CD4-positive, alpha-beta T cell treated with Interleukin-6 for 4 hours (primary cell): ENCODE measurements around the gene ADAMTS19.
"Not testable (repeated sequence)": the region's sequence is repeated elsewhere in the genome, so short reads cannot be mapped to it uniquely, and the experiment has no call there.

Source experiments
- DNase-seq: peaks from one replicate; pipeline ENCODE4 v3.0.0-alpha.2; 2020; ENCODE audit warnings: mixed read lengths

Gene ADAMTS19

DNA sequence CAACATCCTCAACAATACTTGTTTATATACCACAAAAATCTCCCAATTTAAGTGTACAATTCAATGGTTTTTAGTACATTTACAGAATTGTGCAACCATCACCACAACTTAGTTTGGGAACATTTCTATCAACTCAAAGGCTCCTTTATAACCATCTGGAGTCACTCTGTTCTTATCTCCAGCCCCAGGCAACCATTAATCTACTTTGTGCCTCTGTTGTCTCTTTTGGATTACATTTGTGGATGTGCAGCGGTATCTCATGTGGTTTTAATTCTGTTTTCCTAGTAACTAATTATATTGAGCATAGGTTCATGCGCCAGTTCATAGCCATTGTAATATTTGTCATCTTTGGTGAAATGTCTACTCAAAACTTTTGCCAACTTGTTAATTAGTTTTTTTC is 14.4 kb downstream of the ADAMTS19 start:
- DNase-seq: no peak

- DNase-seq: no peak
These were observed 16.7 kb downstream of the ADAMTS19 start for GRCh38 chr5:129476751-129477150.

- no peak for DNase-seq
These were observed 17.4 kb downstream of the ADAMTS19 start for GRCh38 chr5:129477532-129477931.

GRCh38 chr5:129481161-129481560 is 21.1 kb downstream of the ADAMTS19 start:
- no peak for DNase-seq

DNA sequence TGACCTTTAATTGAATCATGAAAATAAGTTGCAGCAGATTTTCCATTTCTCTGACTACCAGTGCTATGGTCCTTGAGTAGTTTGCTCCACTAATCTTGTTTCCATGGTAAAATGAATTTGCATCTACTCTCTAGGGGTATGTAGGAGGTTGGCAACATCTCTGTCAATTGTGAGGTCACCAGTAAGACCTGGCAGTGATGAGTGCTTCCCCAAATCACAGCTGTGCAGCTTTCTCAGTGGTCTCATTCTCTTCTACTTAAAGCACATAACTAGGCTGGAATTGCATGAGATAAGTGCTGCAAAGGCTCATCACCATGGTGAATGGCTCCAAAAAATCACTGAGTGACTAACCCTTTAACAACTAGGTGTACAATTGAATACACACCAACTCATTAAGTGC is 36.3 kb downstream of the ADAMTS19 start:
- DNase-seq: no peak

DNA sequence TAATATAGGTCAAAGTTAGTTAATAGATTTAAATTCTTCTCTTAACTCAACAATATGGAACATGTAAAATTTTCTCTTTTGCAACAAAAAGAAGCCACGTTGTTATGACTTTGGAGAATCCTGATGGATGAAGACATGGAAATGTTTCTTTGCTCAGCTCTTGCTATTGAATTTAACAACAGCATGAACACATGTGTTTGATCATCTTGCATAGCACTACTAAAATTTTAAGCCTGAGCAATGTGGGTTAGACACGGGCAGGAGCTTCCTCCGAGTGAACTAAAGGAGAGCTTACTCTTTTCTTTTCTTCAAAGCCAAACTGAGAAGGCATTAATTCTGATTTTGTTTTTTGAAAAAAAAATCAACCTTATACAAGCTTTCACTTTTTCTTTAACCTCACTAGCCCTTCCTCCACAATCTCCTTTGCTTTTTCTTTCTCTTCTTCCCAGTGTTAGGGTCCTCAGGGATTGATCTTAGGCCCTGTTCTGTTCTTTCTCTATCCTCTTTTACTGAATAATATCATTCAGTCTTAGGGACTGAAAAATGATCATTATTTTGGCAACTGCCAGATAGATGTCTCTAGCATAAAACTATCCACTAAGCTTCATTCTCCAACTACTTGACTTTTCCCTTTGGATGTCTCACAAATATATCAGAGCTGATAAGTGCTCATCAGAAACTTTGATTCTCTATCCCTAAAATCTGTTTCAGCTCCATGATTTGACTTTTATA is 36.9 kb downstream of the ADAMTS19 start:
- no peak for DNase-seq

DNA sequence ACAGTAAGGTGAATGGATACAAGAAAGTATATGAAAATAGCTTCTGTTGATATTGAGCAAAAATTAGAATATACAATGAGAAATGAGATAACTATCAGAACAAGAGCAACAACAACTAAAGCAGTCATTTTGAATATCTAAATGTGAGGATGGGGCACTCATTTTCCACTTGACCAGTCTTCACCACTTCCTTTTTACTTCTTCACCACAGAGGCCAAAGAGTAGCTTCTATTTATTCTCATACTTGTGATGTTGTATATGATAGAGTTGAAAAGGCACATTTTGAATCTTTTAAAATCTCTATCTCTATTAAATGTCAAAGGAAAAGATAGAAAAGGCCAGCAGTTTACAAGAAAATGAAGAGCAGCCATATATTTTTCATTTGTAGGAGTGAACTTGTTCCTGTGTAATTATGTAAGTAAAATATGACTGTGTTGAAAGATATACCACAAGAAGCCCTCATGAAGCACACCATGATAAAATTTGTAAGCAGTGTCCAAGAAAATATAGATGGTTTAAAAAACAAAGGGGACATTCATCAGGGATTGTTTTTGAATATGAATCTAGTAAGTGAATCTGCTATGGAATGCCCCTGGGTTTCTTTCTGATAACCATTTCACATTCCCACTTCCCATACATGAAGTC is 39.2 kb downstream of the ADAMTS19 start:
- no peak for DNase-seq

DNA sequence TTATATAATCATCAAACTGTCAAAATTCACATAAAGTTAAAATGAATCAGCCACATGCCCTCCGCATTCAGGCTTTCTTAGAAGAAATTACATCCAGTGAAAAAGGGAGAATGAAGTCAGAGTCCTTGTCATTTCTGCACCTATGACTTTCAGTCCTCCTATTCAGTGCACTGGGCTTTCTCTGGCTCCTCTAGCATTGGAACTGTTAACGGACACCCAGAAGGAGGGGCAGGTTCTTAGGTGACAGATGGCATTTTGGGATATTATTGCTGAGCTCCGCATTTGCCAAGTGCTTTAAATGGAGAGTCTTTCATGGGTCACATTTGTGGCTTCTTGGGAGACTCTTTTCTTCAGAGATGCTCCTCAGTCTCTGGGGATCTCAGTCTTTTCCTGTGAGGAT is 40.0 kb downstream of the ADAMTS19 start:
- no peak for DNase-seq

GRCh38 chr5:129506086-129506485 is 46.0 kb downstream of the ADAMTS19 start:
- no peak for DNase-seq

DNA sequence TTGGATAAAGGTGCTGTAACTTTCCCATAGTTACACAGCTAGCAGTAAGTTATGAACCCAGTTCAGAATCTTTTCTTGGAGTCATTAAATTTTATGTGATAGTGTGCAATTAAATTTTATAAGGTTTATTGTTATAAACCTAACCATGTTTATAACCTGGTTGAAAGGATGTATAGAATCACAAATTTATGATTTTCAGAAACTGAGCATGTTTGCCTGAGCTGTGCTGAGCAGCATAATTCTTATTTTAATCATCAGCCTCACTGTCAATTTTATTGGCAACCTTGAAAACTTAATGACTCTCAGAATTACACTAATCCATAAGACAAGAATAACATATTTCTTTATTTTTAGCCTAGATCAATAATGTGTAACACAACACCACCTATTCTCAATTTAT is 46.9 kb downstream of the ADAMTS19 start:
- DNase-seq: no peak

DNA sequence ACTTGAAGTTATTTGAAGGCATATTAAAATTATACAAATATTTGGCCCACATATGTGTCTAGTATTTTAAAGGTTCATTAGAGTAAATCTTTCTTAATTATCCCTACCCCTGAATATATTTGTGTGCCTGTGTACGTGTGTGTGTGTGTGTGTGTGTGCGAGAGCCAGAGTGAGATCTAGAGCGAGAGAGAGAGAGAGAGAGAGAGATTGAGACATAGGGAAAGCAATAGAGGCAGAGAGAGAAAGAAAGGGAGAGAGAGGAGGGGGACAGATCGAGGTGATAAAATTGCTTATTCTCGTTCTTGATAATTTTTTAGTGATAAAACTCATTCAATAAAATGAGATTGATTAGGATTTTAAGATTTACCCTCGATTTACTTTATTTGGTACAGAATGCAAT is 47.4 kb downstream of the ADAMTS19 start:
- no peak for DNase-seq

DNA sequence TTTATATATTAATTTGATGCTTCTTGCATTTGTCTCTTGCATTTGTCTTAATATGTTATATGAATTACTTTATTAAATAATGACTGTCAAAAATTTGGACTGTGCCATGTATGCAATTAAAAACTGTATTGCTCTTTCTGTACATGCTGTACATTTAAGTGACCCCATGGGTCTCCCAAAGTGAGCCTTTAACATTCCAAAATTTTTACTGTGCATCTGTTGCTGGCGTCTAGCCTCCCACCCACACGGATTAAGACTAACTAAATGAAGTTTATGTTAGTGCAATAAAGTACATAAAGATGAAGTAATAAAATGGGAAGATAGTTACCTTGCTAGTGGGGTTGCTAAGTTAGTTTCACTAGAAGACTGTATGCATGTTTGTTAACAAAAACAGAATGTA is 48.5 kb downstream of the ADAMTS19 start:
- no peak for DNase-seq

DNA sequence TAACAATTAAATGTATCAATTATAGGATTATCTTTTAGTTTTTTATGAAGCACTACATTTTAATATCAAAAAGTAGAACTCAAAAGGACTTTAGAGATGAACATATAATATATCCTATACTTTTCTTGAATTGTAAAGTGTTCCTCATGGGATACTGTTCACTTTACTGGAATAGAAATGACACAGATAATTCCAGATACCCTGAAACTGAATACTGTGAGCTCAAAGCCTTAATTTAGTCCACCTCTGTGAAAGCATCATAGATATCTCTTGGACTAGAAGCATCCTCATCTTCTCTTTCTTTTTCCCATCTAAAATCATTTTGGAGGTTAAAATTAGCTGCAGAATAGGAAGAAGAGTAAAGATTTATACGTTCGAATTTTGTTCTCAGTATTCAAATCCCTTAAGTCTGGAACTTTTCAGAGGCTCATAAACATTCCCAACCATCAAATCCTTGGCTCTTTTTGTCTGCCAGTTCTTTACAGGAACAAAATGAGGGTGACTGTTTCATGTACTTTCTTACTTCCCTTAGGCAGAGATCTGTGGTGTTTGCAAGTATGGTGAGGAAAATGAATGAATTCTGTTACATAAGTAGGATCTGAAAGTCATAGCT is 49.4 kb downstream of the ADAMTS19 start:
- DNase-seq: no peak

GRCh38 chr5:129511291-129511690 is 51.2 kb downstream of the ADAMTS19 start:
- no peak for DNase-seq

- no peak for DNase-seq
These were observed 81.0 kb downstream of the ADAMTS19 start for GRCh38 chr5:129541051-129541450.

DNA sequence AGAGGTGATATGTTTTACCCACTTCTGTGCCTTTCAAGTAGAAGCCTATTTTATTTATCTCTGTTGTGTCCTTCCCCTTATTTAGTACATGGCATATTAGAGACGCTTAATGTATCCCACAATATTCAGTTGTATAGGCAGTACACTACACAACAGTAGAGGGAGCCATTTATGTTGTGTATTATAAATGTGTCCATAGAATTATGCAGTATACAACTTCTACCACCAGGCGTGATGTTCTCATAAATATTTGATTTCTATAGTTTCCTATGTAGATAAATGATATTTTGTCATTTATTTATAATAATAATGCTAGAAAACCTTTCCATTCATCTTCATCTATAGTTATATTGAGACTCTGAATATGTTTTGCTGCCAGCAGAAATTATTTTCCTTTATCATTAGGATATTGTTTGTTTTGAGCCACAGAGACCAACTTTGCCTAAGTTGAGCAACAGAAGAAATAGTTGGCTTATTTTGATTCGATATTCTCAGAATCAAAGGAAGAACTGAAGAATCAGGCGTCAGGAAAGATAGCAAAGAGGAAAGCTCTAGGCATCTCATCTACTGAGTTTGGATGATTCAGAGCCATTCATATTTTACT is 81.7 kb downstream of the ADAMTS19 start:
- DNase-seq: no peak

DNA sequence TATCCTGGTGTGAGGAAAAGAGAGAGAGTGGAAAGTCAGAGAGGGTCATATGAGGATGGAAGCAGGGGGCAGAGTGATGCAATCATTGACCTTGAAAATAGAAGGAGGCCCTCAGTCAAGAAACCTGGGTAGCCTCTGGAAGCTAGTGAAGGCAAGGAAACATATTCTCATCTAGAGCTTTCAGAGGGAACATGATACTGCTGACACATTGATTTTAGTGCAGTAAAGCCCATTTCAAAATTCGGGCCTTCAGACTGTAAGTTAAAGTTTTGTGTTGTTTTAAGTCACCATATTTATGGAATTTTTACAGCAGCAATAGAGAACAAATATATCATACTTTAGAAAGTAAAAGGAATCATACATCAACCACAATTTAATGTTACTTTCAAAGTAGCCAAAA is 87.0 kb downstream of the ADAMTS19 start:
- no peak for DNase-seq

DNA sequence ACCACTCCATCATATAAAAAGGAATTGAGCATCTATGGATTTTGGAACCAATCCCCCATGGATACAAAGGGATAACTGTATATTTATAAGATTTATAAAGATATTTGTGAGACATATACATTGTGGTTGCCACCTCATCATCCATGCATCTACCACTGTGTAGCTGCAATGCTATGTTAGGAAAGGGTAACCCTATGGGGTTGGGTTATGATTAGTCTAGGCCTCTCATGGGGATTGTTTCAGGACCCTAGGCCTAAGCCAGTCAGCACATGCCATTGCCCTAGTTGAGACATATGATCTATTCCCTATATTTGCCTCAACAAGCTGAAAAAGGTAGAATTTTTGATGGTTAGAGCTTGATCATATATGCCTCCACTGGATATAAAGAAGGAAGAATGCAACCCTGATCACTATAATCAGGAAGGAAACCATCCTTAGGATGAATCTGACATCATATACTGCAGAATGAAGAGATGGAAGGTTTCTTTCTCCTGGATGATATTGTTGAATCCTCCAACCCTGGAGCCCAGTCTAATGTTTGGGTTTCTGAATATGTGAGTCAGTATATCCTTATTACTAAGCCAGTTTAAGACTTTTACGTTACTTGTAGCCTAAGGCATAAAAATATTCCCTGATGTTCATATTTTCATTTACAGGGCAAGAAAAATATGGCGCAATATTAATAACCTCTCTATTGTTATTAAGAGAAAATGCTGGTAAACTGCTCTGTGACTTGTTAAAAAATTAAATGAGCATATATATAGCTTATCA is 94.2 kb downstream of the ADAMTS19 start:
- DNase-seq: no peak

- DNase-seq: no peak
These were observed 103.5 kb downstream of the ADAMTS19 start for GRCh38 chr5:129563585-129563984.

GRCh38 chr5:129569295-129569694 is 109.2 kb downstream of the ADAMTS19 start:
- no peak for DNase-seq

DNA sequence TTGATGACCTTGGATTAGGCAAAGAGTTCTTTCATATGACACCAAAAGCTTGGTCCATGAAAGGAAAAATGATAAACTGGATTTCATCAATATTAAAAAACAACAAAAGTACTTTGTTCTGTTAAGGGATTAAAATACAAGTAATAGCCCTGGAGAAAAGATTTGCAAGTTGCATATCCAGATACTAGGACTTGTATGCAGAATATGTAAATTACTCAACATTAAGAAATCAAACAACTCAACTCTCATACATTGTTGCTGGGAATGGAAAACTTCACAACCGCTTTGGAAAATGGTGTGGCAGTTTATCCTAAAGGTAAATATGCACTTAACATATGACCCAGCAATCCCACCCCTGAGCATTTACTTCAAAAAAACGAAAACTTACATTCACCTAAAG is 112.0 kb downstream of the ADAMTS19 start:
- DNase-seq: no peak

- DNase-seq: not testable (repeated sequence)
These were observed 124.4 kb downstream of the ADAMTS19 start for GRCh38 chr5:129584496-129584895.

GRCh38 chr5:129591508-129592160 is 131.5 kb downstream of the ADAMTS19 start:
- DNase-seq: no peak
